UCSD-AML1 (cell line): ENCODE results near the gene ARSK.

Experiments used
- DNase-seq: peaks from one replicate; lab custom pipeline; 2025; ENCODE audit not compliant: unreplicated experiment; lab: John Stamatoyannopoulos, UW

The ARSK gene

GRCh38 chr5:95563367-95563766 is 8.5 kb downstream of the ARSK start:
- DNase-seq, result no peak

GRCh38 chr5:95564450-95564849 is 9.5 kb downstream of the ARSK start:
- DNase-seq, result no peak

- DNase-seq, result no peak
Measured at GRCh38 chr5:95565280-95565920, 10.5 kb downstream of the ARSK start.

GRCh38 chr5:95572016-95572415 is 17.1 kb downstream of the ARSK start:
- no peak for DNase-seq

GRCh38 chr5:95581576-95581975 is 26.7 kb downstream of the ARSK start:
- DNase-seq, result no peak

GRCh38 chr5:95583992-95584391 is 29.1 kb downstream of the ARSK start:
- no peak for DNase-seq

GRCh38 chr5:95590880-95591279 is 36.0 kb downstream of the ARSK start:
- DNase-seq, result no peak

GRCh38 chr5:95591490-95591901 is 36.6 kb downstream of the ARSK start:
- no peak for DNase-seq

GRCh38 chr5:95595289-95595931 is 40.5 kb downstream of the ARSK start:
- DNase-seq, result no peak

GRCh38 chr5:95599252-95599651 is 44.4 kb downstream of the ARSK start:
- DNase-seq, result no peak

- DNase-seq, result no peak
Measured at GRCh38 chr5:95600557-95600956, 45.7 kb downstream of the ARSK start.

GRCh38 chr5:95605786-95606185 is 50.9 kb downstream of the ARSK start:
- no peak for DNase-seq

- DNase-seq, result no peak
Measured at GRCh38 chr5:95606419-95606818, 51.5 kb downstream of the ARSK start.

GRCh38 chr5:95609711-95610110 is 54.8 kb downstream of the ARSK start:
- DNase-seq, result no peak

GRCh38 chr5:95610546-95610945 is 55.6 kb downstream of the ARSK start:
- no peak for DNase-seq

- DNase-seq, result no peak
Measured at GRCh38 chr5:95611396-95611795, 56.5 kb downstream of the ARSK start.

- no peak for DNase-seq
Measured at GRCh38 chr5:95613514-95613913, 58.6 kb downstream of the ARSK start.

- no peak for DNase-seq
Measured at GRCh38 chr5:95615164-95615467, 60.2 kb downstream of the ARSK start.

GRCh38 chr5:95617057-95617456 is 62.2 kb downstream of the ARSK start:
- DNase-seq, result no peak

- no peak for DNase-seq
Measured at GRCh38 chr5:95619096-95619495, 64.2 kb downstream of the ARSK start.

- no peak for DNase-seq
Measured at GRCh38 chr5:95619514-95620029, 64.7 kb downstream of the ARSK start.

GRCh38 chr5:95620030-95620869 is 65.3 kb downstream of the ARSK start, which contains the start of gene GPR150:
GPR150 (plus strand) TSS chr5:95620087; CDS start chr5:95620276, 189 bp downstream.
- peak; percentile 52 for DNase-seq
